Activated naive CD8-positive, alpha-beta T cell (primary cell): ENCODE measurements around the gene LGALS9B.
"Not testable (repeated sequence)": the region's sequence is repeated elsewhere in the genome, so short reads cannot be mapped to it uniquely, and the experiment has no call there.

Experiments used
- H3K27ac Mint-ChIP-seq: one replicate; pipeline ENCODE4 v1.8.0; 2021; ENCODE audit warnings: mixed read lengths
- H3K27me3 Mint-ChIP-seq: one replicate; pipeline ENCODE4 v1.8.0; 2021; ENCODE audit warnings: mixed read lengths
- H3K36me3 Mint-ChIP-seq: one replicate; pipeline ENCODE4 v1.8.0; 2021; ENCODE audit warnings: mixed read lengths
- H3K4me1 Mint-ChIP-seq: one replicate; pipeline ENCODE4 v1.8.0; 2021; ENCODE audit warnings: low read depth, mixed read lengths
- H3K4me3 Mint-ChIP-seq: one replicate; pipeline ENCODE4 v1.8.0; 2021; ENCODE audit warnings: mild to moderate bottlenecking, mixed read lengths
- H3K9me3 Mint-ChIP-seq: one replicate; pipeline ENCODE4 v1.8.0; 2021; ENCODE audit warnings: low read depth, mixed read lengths

The LGALS9B gene

DNA sequence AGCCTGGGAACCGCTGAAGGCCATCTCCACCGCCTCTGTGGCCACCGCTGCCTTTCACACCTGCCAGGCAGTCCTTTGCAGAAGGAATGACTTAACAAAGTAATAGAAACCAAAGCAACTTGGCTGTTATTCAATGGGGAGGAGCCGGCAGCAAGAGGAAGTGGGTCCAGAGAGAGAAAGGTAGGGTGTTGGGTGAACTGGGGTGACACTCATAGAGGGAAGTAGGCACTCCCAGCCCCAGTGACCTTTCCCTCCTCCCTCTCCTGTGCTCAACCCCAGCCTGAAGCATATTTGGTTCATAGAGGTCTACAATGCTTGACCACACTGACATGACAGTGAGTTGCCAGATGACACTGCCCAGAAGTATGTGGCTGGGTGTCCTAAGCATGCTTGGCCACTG, at the start of gene LGALS9B:
LGALS9B (minus strand) TSS at position 93 of the 400 bp plus-strand sequence; CDS start at position 24, 69 bp downstream.
- H3K27me3 Mint-ChIP-seq, H3K36me3 Mint-ChIP-seq, H3K27ac Mint-ChIP-seq, H3K9me3 Mint-ChIP-seq, H3K4me3 Mint-ChIP-seq, H3K4me1 Mint-ChIP-seq: not testable (repeated sequence)

DNA sequence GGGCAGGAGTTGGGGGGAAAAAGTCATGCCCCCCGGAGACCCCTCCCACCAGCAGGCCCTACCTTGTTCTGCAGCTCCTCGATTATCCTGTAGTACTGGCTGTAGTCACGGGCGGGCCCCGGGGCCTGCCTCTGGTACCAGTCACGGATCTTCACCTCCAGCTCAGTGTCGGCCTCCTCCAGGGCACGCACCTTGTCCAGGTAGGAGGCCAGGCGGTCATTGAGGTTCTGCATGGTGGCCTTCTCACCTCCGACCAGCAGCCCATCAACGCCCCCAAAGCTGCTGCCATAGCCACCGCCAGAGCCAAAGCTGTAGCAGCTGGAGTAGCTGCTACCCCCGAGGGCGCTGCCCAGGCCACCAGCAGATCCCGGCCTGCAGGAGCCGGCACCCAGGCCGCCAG, 49.6 kb upstream of the LGALS9B start:
- not testable (repeated sequence) for H3K27ac Mint-ChIP-seq, H3K9me3 Mint-ChIP-seq, H3K4me3 Mint-ChIP-seq, H3K27me3 Mint-ChIP-seq, H3K36me3 Mint-ChIP-seq, H3K4me1 Mint-ChIP-seq

DNA sequence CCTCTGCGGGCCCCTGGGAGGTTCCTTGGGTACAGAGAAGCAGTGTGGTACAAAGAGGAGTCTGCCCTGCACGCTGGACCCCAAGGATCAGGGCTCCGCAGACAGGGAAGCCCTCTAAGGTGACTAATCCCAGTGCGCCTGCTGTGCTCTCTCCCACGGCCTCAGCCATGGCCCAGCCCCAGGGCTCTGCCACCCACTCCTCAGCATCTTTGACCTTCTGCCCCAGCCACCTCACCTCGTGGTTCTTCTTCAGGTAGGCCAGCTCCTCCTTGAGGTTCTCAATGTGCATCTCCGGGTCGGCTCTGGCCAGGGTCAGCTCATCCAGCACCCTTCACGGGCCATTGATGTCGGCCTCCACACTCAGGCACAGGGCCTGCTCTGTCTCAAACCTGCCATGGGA, 47.8 kb upstream of the LGALS9B start:
- H3K27ac Mint-ChIP-seq, H3K4me1 Mint-ChIP-seq, H3K27me3 Mint-ChIP-seq, H3K36me3 Mint-ChIP-seq, H3K9me3 Mint-ChIP-seq, H3K4me3 Mint-ChIP-seq: not testable (repeated sequence)

DNA sequence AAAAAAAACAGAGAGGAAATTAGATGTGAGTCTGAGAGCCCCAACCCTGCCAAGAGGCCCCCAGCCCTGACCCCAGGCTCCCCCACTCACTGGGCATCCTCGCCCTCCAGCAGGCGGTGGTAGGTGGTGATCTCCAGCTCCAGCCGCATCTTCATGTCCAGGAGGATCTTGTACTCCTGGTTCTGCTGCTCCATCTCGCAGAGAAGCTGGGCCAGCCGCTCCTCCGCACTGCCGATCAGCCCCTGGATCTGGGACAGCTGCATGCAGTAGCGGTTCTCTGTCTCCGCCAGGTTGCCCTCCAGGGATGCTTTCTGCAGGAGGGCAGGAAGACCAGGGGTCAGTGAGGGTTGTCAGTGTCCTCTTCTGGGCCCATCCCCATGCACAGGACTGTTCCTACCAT, 46.2 kb upstream of the LGALS9B start:
- H3K4me1 Mint-ChIP-seq, H3K9me3 Mint-ChIP-seq, H3K4me3 Mint-ChIP-seq, H3K27ac Mint-ChIP-seq, H3K36me3 Mint-ChIP-seq, H3K27me3 Mint-ChIP-seq: not testable (repeated sequence)

DNA sequence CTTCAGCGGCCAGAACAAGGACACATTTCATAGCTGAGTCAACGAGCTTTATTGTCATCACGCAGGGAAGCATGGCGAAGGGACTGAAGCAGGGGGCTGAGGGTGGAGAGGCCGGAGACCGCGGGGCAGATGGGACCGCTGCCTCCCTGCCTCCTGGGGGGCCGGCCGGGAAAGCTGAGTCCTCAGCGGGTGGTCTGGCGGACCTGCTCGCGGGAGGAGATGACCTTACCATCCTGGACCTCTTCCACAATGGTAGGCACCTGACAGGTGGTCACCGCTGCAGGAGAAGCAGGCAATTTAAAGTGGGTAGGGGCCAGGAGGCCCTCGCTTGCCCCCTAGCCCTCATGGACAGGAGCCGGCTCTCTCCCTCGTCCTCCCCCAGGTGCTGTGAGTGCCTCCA, 45.0 kb upstream of the LGALS9B start:
- not testable (repeated sequence) for H3K27ac Mint-ChIP-seq, H3K4me1 Mint-ChIP-seq, H3K36me3 Mint-ChIP-seq, H3K9me3 Mint-ChIP-seq, H3K4me3 Mint-ChIP-seq, H3K27me3 Mint-ChIP-seq

DNA sequence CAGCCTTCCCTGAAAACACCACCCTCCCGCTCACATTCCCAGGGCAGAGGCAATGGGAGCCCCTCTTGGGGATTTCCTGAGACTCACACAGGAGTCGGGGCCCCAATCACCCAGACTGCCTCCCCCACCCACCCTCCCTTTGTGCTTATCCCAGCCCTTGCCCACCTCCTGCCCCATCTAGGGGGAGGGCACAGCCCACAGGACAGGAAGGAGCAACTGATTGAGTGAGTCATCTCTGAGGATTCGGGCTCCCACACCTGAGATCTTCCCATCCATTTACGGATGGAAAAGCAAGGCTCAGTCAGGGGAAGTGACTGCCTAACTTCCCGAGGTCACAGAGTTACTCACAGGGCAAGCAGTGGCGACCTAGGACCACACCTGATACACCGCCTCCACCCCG, 44.4 kb upstream of the LGALS9B start:
- not testable (repeated sequence) for H3K27ac Mint-ChIP-seq, H3K4me3 Mint-ChIP-seq, H3K9me3 Mint-ChIP-seq, H3K27me3 Mint-ChIP-seq, H3K4me1 Mint-ChIP-seq, H3K36me3 Mint-ChIP-seq

DNA sequence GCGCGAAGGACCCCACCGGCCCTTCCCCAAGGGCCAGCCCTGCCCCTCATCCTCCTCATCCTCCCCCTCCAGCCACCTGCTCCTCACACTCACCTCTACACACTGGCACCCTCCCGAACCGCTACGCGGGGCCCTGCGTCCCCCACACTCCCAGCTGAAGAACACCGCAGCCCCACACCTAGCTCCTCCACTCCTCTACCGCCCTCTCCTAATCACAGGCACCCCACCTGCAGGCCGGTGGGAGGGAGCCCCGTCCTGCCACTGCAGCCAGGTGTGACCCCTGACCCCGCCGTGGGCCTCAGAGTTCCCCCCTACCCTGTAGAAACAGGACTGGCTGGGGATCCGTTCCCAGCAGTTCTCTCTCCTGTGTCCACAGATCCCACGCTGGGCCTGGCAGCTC, 38.0 kb upstream of the LGALS9B start:
- not testable (repeated sequence) for H3K27ac Mint-ChIP-seq, H3K4me3 Mint-ChIP-seq, H3K27me3 Mint-ChIP-seq, H3K36me3 Mint-ChIP-seq, H3K4me1 Mint-ChIP-seq, H3K9me3 Mint-ChIP-seq

DNA sequence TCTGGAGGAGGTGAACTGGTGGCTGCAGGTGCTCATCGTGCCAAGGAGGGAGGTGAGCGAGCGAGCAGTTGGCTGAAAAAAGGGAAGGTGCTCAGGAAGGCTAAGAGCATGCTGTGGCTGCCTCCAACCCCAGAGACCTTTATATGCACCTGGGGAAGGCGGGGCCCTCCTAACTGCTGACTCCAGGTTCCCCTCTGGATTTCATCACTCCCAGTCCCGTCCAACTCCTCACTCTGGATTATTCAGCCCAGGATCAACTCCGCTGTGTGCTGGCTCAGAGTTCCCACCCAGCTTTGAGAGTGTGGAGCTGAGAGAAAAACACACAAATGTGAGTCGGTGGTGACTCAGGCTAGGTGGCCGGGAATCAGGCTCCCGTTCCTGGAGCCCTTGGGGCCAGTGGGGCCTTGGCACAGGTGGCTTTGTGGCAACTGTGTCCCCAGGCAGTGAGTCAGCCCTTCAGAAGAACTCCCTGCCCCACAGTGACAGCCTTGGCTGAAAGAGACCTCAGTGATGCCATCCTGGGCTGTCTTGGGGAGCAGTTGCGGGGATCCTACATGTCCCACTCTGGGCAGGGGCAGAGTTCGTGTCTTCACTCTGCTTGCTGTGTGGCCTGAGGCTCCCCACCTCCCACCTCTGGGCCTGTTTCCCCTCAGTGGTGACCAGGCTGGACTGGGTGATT, 37.2 kb upstream of the LGALS9B start:
- not testable (repeated sequence) for H3K9me3 Mint-ChIP-seq, H3K27ac Mint-ChIP-seq, H3K27me3 Mint-ChIP-seq, H3K4me1 Mint-ChIP-seq, H3K4me3 Mint-ChIP-seq, H3K36me3 Mint-ChIP-seq

DNA sequence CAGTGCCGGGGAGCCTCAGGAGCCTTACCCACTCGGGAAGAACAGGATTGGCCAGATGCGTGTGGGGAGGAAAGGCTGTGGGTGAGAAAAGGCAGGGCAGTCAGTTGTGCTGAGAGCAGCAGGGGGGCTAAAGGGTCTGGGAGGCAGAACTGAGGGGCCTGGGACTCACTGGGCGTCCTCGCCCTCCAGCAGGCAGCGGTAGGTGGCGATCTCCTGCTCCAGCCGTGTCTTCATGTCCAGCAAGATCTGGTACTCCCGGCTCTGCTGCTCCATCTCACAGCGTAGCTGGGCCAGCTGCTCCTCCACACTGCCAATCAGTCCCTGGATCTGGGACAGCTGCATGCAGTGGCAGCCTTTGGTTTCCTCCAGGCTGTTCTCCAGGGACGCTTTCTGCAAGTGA, 34.6 kb upstream of the LGALS9B start:
- not testable (repeated sequence) for H3K4me1 Mint-ChIP-seq, H3K9me3 Mint-ChIP-seq, H3K4me3 Mint-ChIP-seq, H3K27me3 Mint-ChIP-seq, H3K36me3 Mint-ChIP-seq, H3K27ac Mint-ChIP-seq

DNA sequence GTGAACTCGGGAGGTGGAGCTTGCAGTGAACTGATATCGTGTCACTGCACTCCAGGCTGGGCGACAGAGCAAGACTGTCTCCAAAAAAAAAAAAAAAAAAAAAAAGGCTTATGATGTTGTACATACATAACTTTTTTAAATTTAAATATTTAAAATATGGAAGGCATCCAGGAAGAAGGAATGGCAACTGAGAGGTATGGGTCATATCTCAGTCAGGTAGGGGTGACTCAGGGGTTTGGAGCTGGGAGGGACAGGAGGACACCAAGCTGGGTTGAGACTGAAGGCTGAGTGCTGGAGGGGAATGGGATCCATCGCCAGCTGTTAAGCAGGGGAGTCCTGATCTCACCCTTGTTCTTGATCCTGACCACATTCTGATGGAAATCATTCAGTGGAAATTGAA, 33.0 kb upstream of the LGALS9B start:
- H3K27me3 Mint-ChIP-seq, H3K9me3 Mint-ChIP-seq, H3K4me1 Mint-ChIP-seq, H3K4me3 Mint-ChIP-seq, H3K27ac Mint-ChIP-seq, H3K36me3 Mint-ChIP-seq: not testable (repeated sequence)

DNA sequence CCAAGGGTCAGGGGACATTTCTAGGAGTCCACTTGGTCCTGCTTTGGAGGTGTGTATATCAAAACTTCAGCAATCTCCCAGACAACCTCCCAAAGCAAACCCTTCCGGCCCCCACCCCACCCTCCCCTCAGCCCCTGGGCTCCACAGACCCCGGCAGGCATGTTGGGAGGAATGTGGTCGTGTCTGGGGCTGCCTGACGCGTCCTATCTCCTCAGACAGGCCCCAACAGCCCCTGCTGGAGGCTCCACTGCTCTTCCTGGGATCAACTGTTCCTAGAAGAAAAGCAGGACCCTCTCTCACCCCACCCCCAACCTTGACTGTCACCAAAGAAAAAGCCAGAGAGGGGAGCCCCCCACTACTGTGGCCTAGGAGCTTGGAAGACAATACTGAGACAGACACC, 28.1 kb upstream of the LGALS9B start:
- H3K9me3 Mint-ChIP-seq, H3K4me3 Mint-ChIP-seq, H3K27me3 Mint-ChIP-seq, H3K4me1 Mint-ChIP-seq, H3K27ac Mint-ChIP-seq, H3K36me3 Mint-ChIP-seq: not testable (repeated sequence)

DNA sequence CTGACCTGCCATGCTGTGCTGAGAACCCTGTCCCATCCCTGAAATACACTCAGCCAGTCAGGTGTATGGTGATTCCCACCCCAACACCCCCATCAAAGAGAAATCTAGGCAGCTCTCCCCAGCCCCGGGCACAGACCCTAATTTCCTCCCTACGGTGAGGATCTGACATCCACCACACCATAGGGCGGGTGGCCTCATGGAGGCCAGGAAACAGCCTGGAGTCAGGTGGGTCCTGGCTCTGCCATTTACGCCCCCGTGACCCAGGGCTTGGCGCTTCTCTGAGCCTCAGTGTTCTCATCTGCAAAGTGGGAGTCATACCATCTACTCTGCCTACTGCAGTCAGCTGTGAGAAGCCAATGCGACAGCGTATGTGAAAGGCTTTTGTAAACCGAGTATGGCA, 27.4 kb upstream of the LGALS9B start:
- H3K4me3 Mint-ChIP-seq, H3K36me3 Mint-ChIP-seq, H3K4me1 Mint-ChIP-seq, H3K27me3 Mint-ChIP-seq, H3K9me3 Mint-ChIP-seq, H3K27ac Mint-ChIP-seq: not testable (repeated sequence)

DNA sequence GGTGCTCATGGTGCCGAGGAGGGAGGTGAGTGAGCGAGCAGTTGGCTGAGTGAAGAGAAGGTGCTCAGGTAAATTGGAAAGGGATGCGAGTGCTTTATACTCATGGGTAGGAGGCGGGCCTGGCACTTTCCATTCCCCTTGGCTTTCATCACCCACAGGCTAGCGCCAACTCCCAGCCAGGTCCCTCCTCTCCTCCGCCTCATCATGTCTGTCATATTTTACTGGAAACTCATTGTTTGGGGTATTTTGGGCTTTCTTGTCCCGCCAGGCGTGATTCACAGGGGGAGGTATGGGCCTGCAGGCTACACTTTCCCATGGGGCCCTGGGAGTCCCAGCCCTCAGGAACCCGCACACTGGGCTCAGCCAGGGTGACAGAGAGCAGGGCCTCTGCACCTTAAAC, 26.8 kb upstream of the LGALS9B start:
- not testable (repeated sequence) for H3K9me3 Mint-ChIP-seq, H3K4me3 Mint-ChIP-seq, H3K4me1 Mint-ChIP-seq, H3K27ac Mint-ChIP-seq, H3K27me3 Mint-ChIP-seq, H3K36me3 Mint-ChIP-seq

DNA sequence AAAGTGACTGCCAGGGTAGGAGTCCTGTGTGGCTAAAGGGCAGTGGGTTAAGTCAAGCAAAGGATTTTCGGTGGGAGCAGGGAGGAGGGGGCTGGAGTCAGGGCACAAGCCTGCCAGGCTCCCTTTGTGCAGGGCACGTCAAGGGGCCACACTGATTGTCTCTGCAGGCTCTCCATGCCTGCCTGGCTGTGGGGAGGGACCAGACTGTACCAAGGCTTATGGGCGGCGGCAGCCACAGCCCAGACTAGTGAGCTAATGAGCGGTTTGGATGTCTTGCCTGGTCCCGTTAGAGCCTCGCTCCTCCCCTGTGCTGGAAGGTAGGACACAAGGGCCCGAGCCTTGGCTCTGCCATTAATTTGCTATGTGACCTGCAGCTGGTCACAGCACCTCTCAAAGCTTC, 25.6 kb upstream of the LGALS9B start:
- not testable (repeated sequence) for H3K4me1 Mint-ChIP-seq, H3K27ac Mint-ChIP-seq, H3K9me3 Mint-ChIP-seq, H3K27me3 Mint-ChIP-seq, H3K4me3 Mint-ChIP-seq, H3K36me3 Mint-ChIP-seq

DNA sequence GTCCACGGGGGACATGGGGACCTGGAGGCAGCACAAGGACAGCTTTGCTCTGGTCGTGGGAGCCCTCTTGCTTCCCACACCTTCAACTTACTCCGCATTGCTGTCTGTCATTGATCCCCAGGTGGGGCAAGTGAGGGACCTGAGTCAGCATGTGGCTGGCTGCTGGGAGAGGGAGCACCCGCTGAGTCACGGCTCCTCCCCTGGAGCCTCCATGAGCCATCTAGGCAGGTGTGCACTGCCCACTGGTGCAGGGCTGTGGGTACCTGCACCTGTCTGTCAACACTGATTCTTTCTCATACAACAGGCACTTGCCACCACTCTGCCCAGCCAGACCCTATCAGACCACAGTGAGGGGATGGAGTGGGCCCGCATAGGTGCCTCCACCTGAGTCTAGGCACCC, 24.8 kb upstream of the LGALS9B start:
- H3K27me3 Mint-ChIP-seq, H3K9me3 Mint-ChIP-seq, H3K4me3 Mint-ChIP-seq, H3K36me3 Mint-ChIP-seq, H3K27ac Mint-ChIP-seq, H3K4me1 Mint-ChIP-seq: not testable (repeated sequence)

DNA sequence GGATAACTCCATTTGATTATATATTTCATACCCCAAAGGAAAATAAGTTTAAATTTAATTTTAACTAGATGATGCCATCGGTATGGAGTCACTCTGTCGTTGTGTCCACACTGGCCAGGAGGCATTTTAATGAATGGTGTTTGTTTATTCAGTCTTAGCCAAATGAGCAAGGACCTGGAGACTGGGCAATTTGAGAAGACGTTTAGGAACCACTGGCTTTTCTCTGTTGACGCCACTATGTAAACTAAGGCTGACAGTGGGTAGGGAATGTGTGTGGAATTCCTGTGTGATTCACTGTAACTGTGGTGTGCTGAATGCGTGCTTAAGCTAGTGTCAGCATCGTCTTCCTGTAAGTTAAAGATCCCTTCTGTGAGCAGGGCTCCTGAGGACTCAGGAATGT, 17.6 kb upstream of the LGALS9B start:
- not testable (repeated sequence) for H3K4me3 Mint-ChIP-seq, H3K36me3 Mint-ChIP-seq, H3K27ac Mint-ChIP-seq, H3K9me3 Mint-ChIP-seq, H3K4me1 Mint-ChIP-seq, H3K27me3 Mint-ChIP-seq
